Fibroblast of lung (primary cell): ENCODE results near the gene ZP2. TPM values are rescaled to one million over a fixed set of nuclear protein-coding genes. Genes with fewer than 3 reads are reported as not detected.
A peak's percentile ranks its signal among the peaks of the same experiment; 100 is the strongest.

ENCODE experiments used
- DNase-seq, 2 donors: peaks; one replicate each; pipeline versions ENCODE4 v3.0.0 to v3.0.0-alpha.2; 2010; ENCODE audit warnings: low read depth in 2 of 2
- H2AFZ ChIP-seq: 2 replicates; pipeline ENCODE4 v1.5.1; 2012; ENCODE audit warnings: low read length, control low read depth, inconsistent platforms
- H3K27ac ChIP-seq: 2 replicates; pipeline ENCODE4 v1.5.1; 2011; ENCODE audit warnings: low read length, control low read depth; ENCODE audit not compliant: insufficient read depth
- H3K27me3 ChIP-seq: 2 replicates; pipeline ENCODE4 v1.5.1; 2011; ENCODE audit warnings: mild to moderate bottlenecking, low read length; ENCODE audit not compliant: control insufficient read depth, insufficient read depth
- H3K36me3 ChIP-seq: 2 replicates; pipeline ENCODE4 v1.5.1; 2011; ENCODE audit warnings: low read length; ENCODE audit not compliant: control insufficient read depth, insufficient read depth
- H3K4me1 ChIP-seq: 2 replicates; pipeline ENCODE4 v1.5.1; 2011; ENCODE audit warnings: low read length; ENCODE audit not compliant: control insufficient read depth, insufficient read depth; ENCODE audit errors: extremely low read depth
- H3K4me2 ChIP-seq: 2 replicates; pipeline ENCODE4 v1.5.1; 2011; ENCODE audit warnings: low read length, control low read depth; ENCODE audit not compliant: insufficient read depth; ENCODE audit errors: extremely low read depth
- H3K4me3 ChIP-seq, 4 experiments: fragments of 200-600 bp in 1 of 4; sonication (generic) in 1 of 4; replicated peaks in 1 of 4; 2 replicates each; pipeline ENCODE4 v1.5.1; 2011 to 2016; ENCODE audit warnings: low read length in 4 of 4, low read depth in 3 of 4, mild to moderate bottlenecking in 3 of 4, control low read depth in 2 of 4, inconsistent platforms in 1 of 4, mixed read lengths in 1 of 4; ENCODE audit not compliant: insufficient read depth in 1 of 4; ENCODE audit errors: control extremely low read depth in 1 of 4
- H3K79me2 ChIP-seq: 2 replicates; pipeline ENCODE4 v1.5.1; 2012; ENCODE audit warnings: mild to moderate bottlenecking, low read length, inconsistent platforms; ENCODE audit not compliant: control insufficient read depth, insufficient read depth
- H3K9ac ChIP-seq: 2 replicates; pipeline ENCODE4 v1.5.1; 2011; ENCODE audit warnings: mild to moderate bottlenecking, low read length, control low read depth; ENCODE audit not compliant: insufficient read depth
- H3K9me3 ChIP-seq: 2 replicates; pipeline ENCODE4 v1.5.1; 2012; ENCODE audit warnings: low read depth, low read length; ENCODE audit not compliant: control insufficient read depth, insufficient read depth
- H4K20me1 ChIP-seq: 2 replicates; pipeline ENCODE4 v1.5.1; 2011; ENCODE audit warnings: low read length; ENCODE audit not compliant: control insufficient read depth, insufficient read depth; ENCODE audit errors: extremely low read depth
- CTCF ChIP-seq, 2 donors: IDR thresholded peaks in 1 of 2; conservative IDR thresholded peaks in 1 of 2; 1 replicate in 1 of 2; 2 replicates in 1 of 2; pipeline ENCODE4 v1.5.1; 2011 to 2012; ENCODE audit warnings: low read length in 2 of 2, control low read depth in 1 of 2, inconsistent platforms in 1 of 2, low read depth in 1 of 2, mild to moderate bottlenecking in 1 of 2
- EZH2 ChIP-seq: IDR thresholded peaks from 2 replicates; pipeline ENCODE4 v1.5.1; 2012; ENCODE audit warnings: low read length, control low read depth, mild to moderate bottlenecking; ENCODE audit errors: missing control alignments
- polyA plus RNA-seq, 2 donors: library from polyadenylated mRNA; depleted of rRNA in 1 of 2; stranded (reverse) in 1 of 2; unstranded in 1 of 2; fragments of >200 nt; gene quantifications; 2 replicates each; pipeline ENCODE4 v1.2.1, GENCODE V29; 2011 to 2012; ENCODE audit warnings: missing spikeins in 1 of 2
- total RNA-seq: library from RNA; depleted of rRNA; stranded (reverse); fragments of >200 nt; gene quantifications from 2 replicates; pipeline ENCODE4 v1.2.1, GENCODE V29; 2014

Gene ZP2
- total and polyA plus RNA-seq, 2 donors (not counting 1 experiment from before 2014, with no cell fraction given): not detected

DNA sequence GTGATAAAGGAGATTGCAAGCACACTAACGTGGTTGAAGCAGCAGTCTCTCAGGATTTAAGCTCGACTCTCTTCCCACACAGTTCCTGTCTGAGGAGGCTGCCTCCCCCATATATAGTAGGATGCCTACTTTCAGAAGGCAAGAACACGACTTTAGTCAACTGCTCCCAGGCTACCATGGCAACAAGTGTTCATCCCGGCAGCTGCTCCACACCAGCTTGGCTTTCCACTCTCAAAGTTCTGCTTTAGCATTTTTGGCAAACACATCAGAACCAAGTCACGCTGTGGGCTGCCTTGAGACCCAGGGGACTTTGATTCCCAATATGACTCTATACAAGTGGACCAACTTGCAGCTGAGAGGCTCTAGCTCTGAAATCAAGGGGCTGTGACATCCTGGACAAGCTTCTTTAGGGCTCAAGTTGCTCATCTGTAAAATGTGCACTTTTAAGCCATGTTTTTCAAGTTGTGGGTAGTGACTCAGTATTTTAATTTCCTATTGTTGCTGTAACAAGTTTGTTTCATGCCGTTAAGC is 16.5 kb downstream of the ZP2 start:
- H3K9me3 ChIP-seq: no peaks in the 10 kb centered on the region
- DNase-seq: peak in 1 of 2 donors; percentile 15

GRCh38 chr16:21192991-21193390 is 18.4 kb downstream of the ZP2 start:
- H3K9me3 ChIP-seq: no peaks in the 10 kb centered on the region
- no peak overlapping the region for H2AFZ ChIP-seq
- H4K20me1 ChIP-seq: no peaks in the 10 kb centered on the region
- no peak overlapping the region for H3K4me3 ChIP-seq
- no peak overlapping the region for H3K4me2 ChIP-seq
- H3K79me2 ChIP-seq: no peaks in the 10 kb centered on the region
- no peak overlapping the region for H3K27ac ChIP-seq
- no peak overlapping the region for H3K9ac ChIP-seq
- no peaks in the 10 kb centered on the region for H3K36me3 ChIP-seq
- peaks cover 5% of the 10 kb centered on the region for H3K27me3 ChIP-seq
- TF ChIP-seq CTCF (conservative IDR thresholded peaks at IDR 0.05 in 1 of 2, IDR thresholded peaks at IDR 0.05 in 1 of 2; ENCODE audit: low read depth in 1 of 2, low read length in 2 of 2): no peak
- TF ChIP-seq EZH2: no peak
- DNase-seq: no peak
- peaks cover 3% of the 10 kb centered on the region for H3K4me1 ChIP-seq

More for the DNA sequence above, 16.5 kb downstream of the ZP2 start:
- Histone ChIP-seq H3K27ac (no peak overlapping the region), H3K9ac (no peak overlapping the region), H3K4me2 (no peak overlapping the region), H3K36me3 (no peaks in the 10 kb centered on the region), H3K27me3 (peaks cover 10% of the 10 kb centered on the region), H3K4me3 (no peak overlapping the region), H2AFZ (no peak overlapping the region), H4K20me1 (no peaks in the 10 kb centered on the region), H3K79me2 (no peaks in the 10 kb centered on the region), H3K4me1 (no peaks in the 10 kb centered on the region)
- TF ChIP-seq CTCF (conservative IDR thresholded peaks at IDR 0.05 in 1 of 2, IDR thresholded peaks at IDR 0.05 in 1 of 2; ENCODE audit: low read depth in 1 of 2, low read length in 2 of 2): no peak
- TF ChIP-seq EZH2: no peak

GRCh38 chr16:21190599-21190998 is 20.8 kb downstream of the ZP2 start:
- Histone ChIP-seq H3K27ac (no peak overlapping the region), H3K9me3 (no peaks in the 10 kb centered on the region), H3K4me3 (no peak overlapping the region), H2AFZ (no peak overlapping the region), H3K27me3 (peaks cover 5% of the 10 kb centered on the region), H3K79me2 (no peaks in the 10 kb centered on the region), H3K36me3 (no peaks in the 10 kb centered on the region), H4K20me1 (no peaks in the 10 kb centered on the region), H3K4me1 (peaks cover 3% of the 10 kb centered on the region), H3K9ac (no peak overlapping the region), H3K4me2 (no peak overlapping the region)
- peak in 1 of 2 donors; percentile 36 for DNase-seq
- no peak for TF ChIP-seq EZH2
- no peak for TF ChIP-seq CTCF (conservative IDR thresholded peaks at IDR 0.05 in 1 of 2, IDR thresholded peaks at IDR 0.05 in 1 of 2; ENCODE audit: low read depth in 1 of 2, low read length in 2 of 2)
